HG02763 (cell line): ENCODE measurements around the gene PPARD.
"Not testable (repeated sequence)": the region's sequence is repeated elsewhere in the genome, so short reads cannot be mapped to it uniquely, and the experiment has no call there.

Experiments
- ATAC-seq: cut with Tn5 transposase; IDR thresholded peaks from one replicate; pipeline ENCODE4 v1.9.1; 2021; ENCODE audit warnings: mild to moderate bottlenecking, moderate library complexity; ENCODE audit not compliant: unreplicated experiment

Gene PPARD

DNA sequence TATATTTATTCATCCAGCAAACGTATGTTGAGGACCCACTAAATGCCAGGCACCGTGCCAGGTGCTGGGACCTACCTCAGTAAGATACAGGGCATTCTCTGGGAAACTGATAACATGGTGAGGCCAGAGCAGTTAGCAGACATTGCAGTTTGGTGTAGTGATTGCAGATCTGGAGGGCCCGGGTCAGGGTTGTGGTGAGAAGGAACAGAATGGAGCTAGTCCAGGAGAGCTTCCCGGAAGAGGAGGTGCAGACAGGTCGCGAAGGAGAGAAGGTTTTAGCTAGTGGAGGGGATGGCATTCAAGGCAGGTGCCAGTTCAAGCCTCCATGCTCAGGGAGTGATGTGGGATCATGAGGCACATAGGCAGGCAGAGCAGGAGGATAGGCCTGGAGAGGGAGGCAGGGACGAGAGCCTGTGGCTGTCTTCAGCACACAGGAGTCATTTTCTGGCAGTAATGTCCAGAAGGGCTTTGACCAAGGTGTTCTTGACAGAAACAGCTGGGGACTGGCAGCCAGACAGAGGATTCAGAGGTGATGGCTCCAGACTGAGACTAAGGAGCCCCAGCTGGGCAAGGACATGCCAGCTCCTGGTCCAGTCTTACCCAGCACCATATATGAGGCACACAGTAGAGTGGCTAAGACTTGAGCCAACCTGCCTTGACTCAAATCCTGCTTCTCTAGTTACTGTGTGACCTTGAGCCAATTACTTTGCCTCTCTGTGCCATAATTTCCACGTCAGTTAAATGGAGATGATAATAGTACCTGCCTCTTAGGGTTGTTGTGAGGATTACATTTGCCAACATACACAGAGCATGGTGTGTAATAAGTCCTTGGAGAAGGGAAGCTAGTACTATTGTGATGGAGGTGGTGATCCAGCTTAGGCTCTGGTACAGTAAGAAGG lies 61.4 kb downstream of the PPARD start:
- no peak for ATAC-seq

DNA sequence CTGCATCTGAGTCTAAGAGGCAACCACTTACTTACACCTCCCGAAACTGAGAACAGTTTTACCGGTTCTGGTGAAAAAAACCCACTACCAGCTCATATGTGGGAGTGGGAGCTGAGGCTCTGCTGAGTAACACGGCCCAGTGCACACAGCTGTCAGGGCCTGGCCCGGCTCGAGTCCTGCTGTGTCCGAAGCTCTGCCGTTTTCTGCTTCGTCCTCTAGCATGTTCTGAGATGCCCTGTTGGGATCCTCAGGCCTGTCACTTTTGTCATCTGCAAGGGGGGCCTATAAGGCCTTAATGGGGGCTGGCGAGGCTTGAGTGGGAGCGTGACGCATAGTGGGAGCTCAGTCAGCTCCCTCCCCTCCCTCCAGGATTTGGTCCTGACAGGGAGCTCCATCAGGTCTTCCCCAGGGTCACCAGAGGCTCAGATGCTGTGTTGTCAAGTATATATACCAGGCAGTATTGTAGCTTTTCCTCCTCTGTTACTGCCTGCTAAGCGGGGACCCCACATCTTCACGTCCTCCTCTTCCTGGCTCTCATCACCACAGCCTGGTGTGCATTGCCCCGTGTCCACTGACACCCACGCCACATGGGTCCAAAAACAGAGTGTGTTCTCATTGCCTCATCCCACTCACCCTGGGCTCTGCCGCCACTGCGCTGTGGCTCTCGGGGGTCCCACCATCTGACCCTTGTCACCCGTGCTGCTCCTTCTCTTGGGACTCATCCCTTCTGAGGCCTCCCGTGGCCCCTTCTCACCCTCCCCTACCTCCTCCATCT lies 64.5 kb downstream of the PPARD start:
- no peak for ATAC-seq

DNA sequence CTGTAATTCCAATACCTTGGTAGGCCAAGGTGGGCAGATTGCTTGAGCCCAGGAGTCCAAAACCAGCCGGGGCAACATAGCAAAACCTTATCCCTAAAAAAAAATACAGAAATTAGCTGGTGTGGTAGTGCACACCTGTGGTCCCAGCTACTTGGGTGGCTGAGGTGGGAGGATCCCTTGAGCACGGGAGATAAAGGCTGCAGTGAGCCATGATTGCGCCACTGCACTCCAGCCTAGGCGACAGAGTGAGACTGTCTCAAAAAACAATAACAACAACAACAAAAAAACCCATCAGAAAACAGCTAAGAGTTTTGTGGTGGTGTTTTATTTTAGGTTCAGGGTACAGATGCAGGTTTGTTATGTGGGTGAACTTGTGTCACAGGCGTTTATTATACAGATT lies 66.9 kb downstream of the PPARD start:
- ATAC-seq, result no peak

DNA sequence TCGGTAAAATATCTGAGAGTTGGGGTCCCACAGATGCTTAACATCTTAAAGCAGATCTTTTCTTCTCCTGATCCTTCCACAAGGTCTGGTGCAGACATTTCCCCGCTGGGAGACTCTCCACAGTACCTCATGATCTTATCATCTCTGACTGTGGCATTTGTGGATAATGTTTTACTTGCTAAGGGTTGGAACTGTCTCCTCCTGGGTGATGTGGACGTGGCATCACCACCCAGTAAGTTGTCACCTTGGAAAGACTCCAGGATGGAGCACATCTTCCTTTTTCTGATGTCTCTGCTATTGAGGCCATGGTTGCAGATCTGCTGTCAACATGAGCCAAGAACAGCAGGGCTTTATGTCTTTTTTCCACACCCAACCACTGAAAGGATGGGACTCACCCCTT lies 67.8 kb downstream of the PPARD start:
- no peak for ATAC-seq

DNA sequence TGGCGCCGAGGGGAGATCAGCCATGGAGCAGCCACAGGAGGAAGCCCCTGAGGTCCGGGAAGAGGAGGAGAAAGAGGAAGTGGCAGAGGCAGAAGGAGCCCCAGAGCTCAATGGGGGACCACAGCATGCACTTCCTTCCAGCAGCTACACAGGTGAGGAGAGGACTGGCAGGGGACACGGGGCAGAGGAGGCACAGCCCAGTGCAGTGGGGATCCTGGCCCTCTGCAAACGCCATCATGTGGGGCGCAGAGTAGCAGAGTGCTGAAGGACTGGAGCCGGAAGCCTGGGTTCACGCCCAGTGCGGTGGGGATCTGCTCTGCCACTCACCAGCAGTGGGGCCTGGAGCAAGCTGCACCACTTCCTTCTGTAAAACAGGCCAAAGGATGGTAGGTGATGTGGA lies 68.7 kb downstream of the PPARD start:
- ATAC-seq, result no peak

DNA sequence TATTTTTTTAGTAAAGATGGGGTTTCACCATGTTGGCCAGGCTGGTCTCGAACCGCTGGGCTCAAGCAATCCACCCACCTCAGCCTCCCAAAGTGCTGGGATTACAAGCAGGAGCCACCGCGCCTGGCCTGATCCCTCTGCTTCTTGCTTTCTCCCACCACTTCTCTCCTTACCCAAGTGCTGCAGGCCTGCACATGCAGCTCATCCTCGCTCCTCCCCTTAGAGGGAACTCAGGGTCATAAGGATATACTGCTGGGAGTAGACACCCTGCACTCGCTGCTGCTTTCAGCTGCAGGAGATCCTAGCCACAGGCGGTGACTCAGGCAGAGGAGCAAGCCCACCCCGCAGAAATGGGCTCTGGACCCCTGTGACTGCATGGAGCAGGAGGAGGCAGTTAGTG lies 69.7 kb downstream of the PPARD start:
- ATAC-seq, result no peak

DNA sequence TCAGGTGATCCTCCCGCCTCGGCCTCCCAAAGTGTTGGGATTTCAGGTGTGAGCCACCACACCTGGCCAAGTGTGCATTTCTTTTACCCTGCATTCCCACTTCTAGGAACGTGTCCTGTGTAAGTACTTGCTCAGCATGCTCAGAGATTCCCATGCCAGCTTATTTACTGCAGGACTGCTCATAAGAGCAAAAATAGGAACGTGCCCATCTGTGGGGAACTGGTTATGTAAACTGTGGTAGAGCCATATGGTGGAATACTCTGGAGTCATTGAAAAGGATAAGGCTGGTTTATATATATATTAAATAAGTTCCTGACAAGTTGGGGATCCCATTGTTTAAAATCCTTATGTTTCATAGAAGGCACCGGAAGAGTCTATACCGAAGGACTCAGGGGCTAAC lies 71.6 kb downstream of the PPARD start:
- ATAC-seq, result no peak

DNA sequence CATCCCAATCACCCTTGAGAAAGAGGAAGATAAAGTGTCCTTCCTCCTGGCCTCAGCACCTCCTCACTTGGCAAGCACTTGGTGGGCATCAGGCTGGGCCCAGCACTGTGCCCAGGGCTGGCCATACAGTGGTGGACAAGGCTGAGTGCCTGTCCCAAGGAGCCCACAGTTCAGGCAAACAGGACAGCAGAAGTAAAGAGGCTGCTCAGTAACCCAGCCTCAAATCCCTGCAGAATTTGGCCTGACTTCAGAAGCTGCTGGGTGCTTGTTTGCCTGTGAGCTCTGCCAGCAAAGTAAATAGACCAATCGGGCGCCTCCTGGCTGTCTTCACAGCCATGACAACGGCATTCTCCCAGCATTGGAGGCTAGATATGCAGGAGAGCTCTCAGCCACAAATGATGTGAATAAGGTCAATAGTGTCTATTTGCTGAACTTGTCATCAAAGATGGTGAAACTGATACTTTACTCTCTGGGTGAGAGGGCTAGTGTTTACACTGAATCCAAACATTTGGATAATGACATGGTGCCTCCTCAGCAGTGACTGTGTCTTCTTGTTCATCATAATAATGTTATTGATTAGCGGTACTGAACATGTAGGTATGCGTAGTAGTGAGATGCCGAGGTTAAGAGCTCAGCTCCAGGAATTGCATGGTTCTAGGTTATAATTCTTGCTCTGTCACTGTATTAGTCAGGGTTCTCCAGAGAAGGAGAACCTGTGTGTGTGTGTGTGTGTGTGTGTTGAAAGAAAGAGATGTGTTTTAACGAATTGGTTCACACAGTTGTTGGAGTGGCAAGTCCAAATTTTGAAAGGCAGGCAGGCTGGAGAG lies 72.9 kb downstream of the PPARD start:
- ATAC-seq, result no peak

DNA sequence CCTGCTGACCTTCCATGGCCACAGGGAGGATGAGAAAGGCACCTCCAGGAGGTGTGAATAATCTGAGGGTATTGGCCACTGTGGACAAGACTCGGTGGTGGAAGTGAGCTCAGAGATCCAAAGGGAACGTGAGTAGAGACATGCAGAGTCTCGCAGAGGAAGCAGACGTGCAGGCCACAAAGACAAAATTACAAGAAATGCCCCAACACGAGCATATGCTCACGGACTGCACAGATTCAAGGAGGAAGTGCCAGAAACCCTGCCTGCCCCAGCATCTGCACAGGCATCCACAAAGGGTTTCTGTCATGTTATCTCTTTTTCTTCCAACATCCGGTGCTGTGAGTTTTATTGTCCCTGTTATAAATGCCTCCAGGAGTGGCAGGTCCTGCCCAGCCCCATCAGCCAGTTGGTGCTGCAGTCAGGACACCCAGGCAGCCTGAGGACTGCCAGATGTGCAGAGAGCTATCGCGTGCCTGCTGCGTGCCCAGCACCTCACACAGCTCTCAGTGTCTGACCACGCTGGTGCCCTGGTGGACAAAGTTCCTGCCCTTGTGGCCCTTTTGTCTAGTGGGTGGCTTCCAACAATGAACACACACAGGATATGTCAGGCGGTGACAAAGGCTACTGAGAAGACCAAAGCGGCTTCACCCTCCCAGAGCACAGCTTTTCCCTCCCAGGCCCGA lies 75.8 kb downstream of the PPARD start:
- no peak for ATAC-seq

DNA sequence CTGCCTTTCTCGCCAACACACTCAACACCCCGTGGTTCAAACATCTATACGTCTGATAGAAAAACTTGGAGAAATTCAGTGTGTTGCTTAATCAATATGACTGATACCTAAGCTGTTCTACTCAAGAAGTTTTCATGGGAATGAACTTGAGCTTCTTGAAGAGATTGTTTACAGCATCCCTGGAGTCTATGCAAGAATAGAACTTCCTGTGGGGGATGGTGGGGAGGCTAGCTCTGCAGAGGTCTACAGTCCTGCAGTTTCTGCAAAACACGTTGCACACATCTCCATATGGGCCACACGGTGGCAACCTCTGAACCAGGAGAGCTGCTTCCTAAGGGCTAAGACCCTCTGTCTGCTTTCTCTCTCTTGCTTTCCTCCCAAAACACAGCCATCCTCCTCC lies 77.1 kb downstream of the PPARD start:
- no peak for ATAC-seq

DNA sequence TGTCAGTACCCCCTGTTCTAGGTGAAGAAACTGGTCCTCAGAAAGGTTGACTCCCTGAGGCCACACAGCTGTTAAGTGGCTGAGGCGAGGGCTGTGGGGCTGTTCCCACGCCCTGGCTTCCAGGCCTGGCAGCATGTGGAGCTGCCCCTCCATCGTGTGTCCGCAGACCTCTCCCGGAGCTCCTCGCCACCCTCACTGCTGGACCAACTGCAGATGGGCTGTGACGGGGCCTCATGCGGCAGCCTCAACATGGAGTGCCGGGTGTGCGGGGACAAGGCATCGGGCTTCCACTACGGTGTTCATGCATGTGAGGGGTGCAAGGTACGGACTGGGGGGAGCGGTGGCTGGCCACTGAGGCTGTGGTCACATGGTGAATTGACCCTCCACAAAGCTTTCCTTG lies 77.6 kb downstream of the PPARD start:
- ATAC-seq, result no peak

DNA sequence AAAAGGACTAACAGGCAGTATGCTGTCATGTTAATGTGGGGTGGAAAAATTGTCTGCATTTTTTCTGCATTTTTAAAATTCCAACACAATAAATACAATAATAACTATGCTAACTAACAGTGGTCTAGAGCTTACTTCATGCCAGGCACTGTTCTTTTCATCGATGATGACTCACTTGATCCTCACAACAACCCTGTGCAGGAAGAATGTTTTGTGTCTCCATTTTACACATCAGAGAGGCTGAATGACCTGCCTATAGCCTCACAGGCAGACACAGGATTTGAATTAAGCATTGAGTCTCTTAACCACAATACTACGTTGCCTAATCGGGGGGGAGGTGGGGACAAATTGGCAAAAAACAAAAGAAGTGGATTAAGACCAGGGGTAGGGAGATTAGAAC lies 82.9 kb downstream of the PPARD start:
- ATAC-seq, result no peak

DNA sequence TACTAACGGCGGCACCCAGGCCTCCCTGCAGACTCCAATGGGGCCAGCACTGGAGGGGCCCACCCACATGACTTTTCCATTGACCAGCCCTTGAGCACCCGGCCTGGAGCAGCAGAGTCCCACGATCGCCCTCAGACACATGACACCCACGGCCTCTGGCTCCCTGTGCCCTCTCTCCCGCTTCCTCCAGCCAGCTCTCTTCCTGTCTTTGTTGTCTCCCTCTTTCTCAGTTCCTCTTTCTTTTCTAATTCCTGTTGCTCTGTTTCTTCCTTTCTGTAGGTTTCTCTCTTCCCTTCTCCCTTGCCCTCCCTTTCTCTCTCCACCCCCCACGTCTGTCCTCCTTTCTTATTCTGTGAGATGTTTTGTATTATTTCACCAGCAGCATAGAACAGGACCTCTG lies 83.7 kb downstream of the PPARD start:
- ATAC-seq, result no peak

DNA sequence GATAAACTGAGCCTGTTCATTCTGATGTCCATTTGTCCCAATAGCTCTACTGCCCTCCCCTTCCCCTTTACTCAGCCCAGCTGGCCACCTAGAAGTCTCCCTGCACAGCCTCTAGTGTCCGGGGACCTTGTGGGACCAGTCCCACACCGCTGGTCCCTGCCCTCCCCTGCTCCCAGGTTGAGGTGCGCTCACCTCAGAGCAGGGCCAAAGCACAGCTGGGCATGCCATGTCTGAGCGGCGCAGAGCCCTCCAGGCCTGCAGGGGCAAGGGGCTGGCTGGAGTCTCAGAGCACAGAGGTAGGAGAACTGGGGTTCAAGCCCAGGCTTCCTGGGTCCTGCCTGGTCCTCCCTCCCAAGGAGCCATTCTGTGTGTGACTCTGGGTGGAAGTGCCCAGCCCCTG lies 85.1 kb downstream of the PPARD start:
- ATAC-seq, result no peak

DNA sequence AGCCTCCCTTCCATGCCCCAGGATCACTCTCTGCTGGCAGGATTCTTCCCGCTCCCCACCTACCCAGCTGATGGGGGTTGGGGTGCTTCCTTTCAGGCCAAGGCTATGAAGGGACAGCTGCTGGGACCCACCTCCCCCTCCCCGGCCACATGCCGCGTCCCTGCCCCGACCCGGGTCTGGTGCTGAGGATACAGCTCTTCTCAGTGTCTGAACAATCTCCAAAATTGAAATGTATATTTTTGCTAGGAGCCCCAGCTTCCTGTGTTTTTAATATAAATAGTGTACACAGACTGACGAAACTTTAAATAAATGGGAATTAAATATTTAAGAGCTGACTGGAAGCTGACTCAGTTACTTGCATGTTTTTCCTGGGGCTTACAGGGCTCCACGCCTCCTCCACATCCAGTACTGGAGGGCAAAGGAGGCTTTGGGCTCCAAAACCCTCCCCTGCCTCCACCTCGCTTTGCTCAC lies 85.5 kb downstream of the PPARD start:
- no peak for ATAC-seq

DNA sequence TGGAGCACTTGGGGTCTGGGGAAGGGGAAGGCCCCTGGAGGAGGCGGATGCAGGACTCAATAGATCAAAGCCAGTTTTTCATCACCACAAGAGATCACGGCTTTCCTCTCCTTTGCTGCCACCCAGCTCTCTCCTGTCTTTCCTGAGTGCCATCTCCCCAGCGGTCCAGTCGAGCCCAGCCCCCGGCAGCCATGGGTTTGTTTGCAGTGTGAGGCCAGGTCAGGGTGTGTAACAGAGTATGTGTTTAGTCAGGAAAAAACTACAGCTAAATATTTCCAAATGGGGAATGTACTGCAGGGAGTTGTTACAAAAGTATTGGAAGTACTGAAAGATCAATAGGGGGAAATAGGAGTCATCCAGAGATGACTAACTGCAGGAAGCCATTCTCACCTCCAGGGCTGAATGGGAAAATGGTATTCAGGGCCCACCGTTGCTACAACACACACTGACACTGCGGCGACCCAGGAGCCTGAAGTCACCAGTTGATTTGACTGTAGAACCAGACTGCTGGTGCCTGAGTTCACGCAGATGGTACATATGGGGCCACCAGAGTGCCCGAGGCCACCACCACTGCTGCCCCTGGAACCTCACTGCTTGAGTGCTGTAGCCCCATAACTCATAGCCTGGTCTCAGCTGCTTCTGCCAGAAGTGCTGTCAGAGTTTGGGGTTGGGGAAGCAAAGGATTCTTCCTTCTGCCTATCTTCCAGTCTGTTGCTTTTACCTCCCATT lies 86.2 kb downstream of the PPARD start:
- ATAC-seq, result no peak

DNA sequence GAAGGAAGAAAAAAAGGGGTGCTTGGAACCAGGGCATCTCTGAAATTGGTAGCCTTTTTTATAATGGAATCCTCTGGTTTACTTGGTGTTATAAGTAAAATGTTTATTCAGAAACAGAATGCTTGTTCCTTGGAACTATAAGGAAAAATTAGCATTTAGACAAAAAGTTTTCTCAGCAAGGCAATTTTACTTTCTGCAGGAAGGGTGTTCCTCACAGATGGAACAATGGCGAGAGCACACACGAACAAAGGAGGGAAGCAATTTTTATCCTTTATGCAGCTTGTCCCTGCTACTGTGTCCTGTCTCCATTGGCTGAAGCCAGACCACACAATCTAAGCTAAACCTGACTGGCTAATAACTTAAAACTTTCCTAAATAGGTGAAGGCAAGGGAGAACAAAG lies 87.1 kb downstream of the PPARD start:
- ATAC-seq, result no peak

DNA sequence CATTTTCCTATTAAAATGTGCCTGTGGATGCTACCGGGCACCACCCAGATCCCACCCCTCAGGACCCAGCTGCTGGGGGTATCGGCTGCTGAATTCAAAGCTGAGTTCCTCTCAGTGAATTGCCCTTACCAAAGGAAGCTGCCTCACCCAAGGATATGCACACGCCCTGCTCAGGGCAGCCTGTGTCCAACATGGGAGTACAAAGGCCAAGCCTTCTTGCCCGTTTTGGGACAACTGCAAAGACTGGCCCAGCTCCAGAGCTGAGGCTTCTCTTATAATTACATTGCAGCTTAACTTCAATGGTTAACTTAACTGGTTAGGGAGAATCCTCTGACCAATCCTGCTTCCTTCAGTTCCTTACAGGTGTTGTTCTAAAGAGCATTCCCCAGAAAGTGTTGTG lies 89.9 kb downstream of the PPARD start:
- ATAC-seq, result no peak

DNA sequence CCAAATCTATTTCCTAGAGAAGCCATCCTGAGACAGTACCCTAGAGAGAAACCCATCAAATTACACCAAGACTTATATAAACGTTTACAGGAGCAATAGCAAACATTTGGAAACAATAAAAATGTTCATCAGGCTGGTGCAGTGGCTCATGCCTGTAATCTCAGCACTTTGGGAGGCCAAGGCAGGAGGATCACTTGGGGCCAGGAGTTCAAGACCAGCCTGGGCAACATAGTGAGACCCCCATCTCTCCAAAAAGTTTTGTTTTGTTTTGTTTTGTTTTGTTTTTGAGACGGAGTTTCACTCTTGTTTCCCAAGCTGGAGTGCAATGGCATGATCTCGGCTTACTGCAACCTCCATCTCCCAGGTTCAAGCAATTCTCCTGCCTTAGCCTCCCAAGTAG lies 90.3 kb downstream of the PPARD start:
- ATAC-seq, result not testable (repeated sequence)
